Measurements from ENCODE around the gene CLDN14. TPM values are rescaled to one million over a fixed set of nuclear protein-coding genes. Genes with fewer than 3 reads are reported as not detected.

Gene CLDN14
- total RNA-seq, 4 donors from 2014 or later = not detected

GRCh38 chr21:36507397-36508018 is 27.6 kb upstream of the CLDN14 start:
- no peaks in the 10 kb centered on the region for H3K36me3 ChIP-seq
- peak; percentile 26 to 40 for DNase-seq
- H3K27me3 ChIP-seq = no peaks in the 10 kb centered on the region
- H3K4me1 ChIP-seq = peaks cover 21 to 35% of the 10 kb centered on the region in 2 donors
- H3K4me3 ChIP-seq (replicated peaks in 1 of 3) = no peak overlapping the region
- H3K27ac ChIP-seq = no peak overlapping the region
- intact Hi-C loops (cut with DNase I) = loop anchor here (10.0 kb wide), 1 partner anchor 417 kb away; no protein-coding TSS in a partner anchor
- TF ChIP-seq, protein P1, sequence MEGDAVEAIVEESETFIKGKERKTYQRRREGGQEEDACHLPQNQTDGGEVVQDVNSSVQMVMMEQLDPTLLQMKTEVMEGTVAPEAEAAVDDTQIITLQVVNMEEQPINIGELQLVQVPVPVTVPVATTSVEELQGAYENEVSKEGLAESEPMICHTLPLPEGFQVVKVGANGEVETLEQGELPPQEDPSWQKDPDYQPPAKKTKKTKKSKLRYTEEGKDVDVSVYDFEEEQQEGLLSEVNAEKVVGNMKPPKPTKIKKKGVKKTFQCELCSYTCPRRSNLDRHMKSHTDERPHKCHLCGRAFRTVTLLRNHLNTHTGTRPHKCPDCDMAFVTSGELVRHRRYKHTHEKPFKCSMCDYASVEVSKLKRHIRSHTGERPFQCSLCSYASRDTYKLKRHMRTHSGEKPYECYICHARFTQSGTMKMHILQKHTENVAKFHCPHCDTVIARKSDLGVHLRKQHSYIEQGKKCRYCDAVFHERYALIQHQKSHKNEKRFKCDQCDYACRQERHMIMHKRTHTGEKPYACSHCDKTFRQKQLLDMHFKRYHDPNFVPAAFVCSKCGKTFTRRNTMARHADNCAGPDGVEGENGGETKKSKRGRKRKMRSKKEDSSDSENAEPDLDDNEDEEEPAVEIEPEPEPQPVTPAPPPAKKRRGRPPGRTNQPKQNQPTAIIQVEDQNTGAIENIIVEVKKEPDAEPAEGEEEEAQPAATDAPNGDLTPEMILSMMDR (IDR thresholded peaks at IDR 0.05) = no peak
- no peak for TF ChIP-seq POLR2A (IDR thresholded peaks at IDR 0.05)
- no peaks in the 10 kb centered on the region for H3K9me3 ChIP-seq
- 59 to 64% methylated on average over 9 of the region's 9 CpGs for WGBS, 2 donors

DNA sequence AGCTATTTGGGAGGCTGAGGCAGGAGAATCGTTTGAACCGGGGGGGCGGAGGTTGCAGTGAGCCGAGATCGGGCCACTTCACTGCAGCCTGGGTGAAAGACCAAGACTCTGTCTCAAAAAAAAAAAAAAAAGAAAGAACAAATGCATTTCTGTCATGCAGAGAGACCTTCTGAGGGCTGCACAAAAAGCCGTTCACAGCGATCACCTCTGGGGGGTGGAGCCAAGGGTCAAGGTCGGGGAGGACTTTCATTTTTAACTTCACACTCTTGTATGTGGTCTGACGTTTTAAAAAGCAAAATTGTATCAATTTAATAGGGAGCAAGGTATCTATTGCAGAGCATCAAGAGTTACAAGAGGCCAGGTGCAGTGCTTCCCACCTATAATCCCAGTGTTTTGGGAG is 26.6 kb upstream of the CLDN14 start:
- Histone ChIP-seq H3K9me3 (no peaks in the 10 kb centered on the region), H3K4me3 (replicated peaks in 1 of 3) (no peak overlapping the region), H3K36me3 (no peaks in the 10 kb centered on the region), H3K27me3 (no peaks in the 10 kb centered on the region), H3K4me1 (peaks cover 14 to 27% of the 10 kb centered on the region in 2 donors), H3K27ac (no peak overlapping the region)
- DNase-seq = no peak
- 86 to 90% methylated on average over 9 of the region's 9 CpGs for WGBS, 2 donors
- intact Hi-C loops (cut with DNase I) = loop anchor here (10.0 kb wide), 1 partner anchor 418 kb away; no protein-coding TSS in a partner anchor
- TF ChIP-seq POLR2A (IDR thresholded peaks at IDR 0.05) = no peak
- TF ChIP-seq, protein P1 (IDR thresholded peaks at IDR 0.05) = no peak

GRCh38 chr21:36504067-36505058 is 24.4 kb upstream of the CLDN14 start:
- no peak overlapping the region for H3K4me3 ChIP-seq (replicated peaks in 1 of 3)
- TF ChIP-seq, protein P1 (IDR thresholded peaks at IDR 0.05) = peak; percentile 76 to 94 (median 90)
- TF ChIP-seq POLR2A (IDR thresholded peaks at IDR 0.05) = no peak
- H3K27ac ChIP-seq = no peak overlapping the region
- H3K36me3 ChIP-seq = no peaks in the 10 kb centered on the region
- no peaks in the 10 kb centered on the region for H3K27me3 ChIP-seq
- 33 to 36% methylated on average over 5 of the region's 5 CpGs for WGBS, 2 donors
- DNase-seq = peak; percentile 26 to 30
- peaks cover 0 to 8% of the 10 kb centered on the region in 2 donors for H3K4me1 ChIP-seq
- intact Hi-C loops (cut with DNase I) = loop anchor here (10.0 kb wide), 1 partner anchor 420 kb away; no protein-coding TSS in a partner anchor
- no peaks in the 10 kb centered on the region for H3K9me3 ChIP-seq

GRCh38 chr21:36502365-36502764 is 22.4 kb upstream of the CLDN14 start:
- no peak overlapping the region for H3K27ac ChIP-seq
- TF ChIP-seq, protein P1 (IDR thresholded peaks at IDR 0.05) = no peak
- TF ChIP-seq POLR2A (IDR thresholded peaks at IDR 0.05) = no peak
- H3K36me3 ChIP-seq = no peaks in the 10 kb centered on the region
- 84 to 89% methylated on average over 2 of the region's 2 CpGs for WGBS, 2 donors
- no peak overlapping the region for H3K4me3 ChIP-seq (replicated peaks in 1 of 3)
- DNase-seq = no peak
- H3K27me3 ChIP-seq = no peaks in the 10 kb centered on the region
- H3K9me3 ChIP-seq = no peaks in the 10 kb centered on the region
- intact Hi-C loops (cut with DNase I) = loop anchor here (10.0 kb wide), 1 partner anchor 422 kb away; no protein-coding TSS in a partner anchor
- no peaks in the 10 kb centered on the region for H3K4me1 ChIP-seq

All from thyroid gland (tissue), 4 donors.